Activated CD4-positive, alpha-beta memory T cell treated with anti-CD3 and anti-CD28 coated beads for 36 hours (primary cell): ENCODE data around the gene PXMP2. TPM values are rescaled to one million over a fixed set of nuclear protein-coding genes. Genes with fewer than 3 reads are reported as not detected.

Experiments used
- CTCF ChIA-PET: fragments of 350-600 bp; sonication (Branson Sonifier 250); formaldehyde crosslinking; loops from one replicate; lab custom pipeline; 2021; ENCODE audit warnings: antibody characterized with exemption, inconsistent platforms; lab: Charles Lee
- POLR2A ChIA-PET: fragments of 350-600 bp; sonication (Branson Sonifier 250); formaldehyde crosslinking; loops from one replicate; lab custom pipeline; 2021; ENCODE audit warnings: antibody characterized with exemption; lab: Charles Lee
- DNase-seq: peaks from one replicate; pipeline ENCODE4 v3.0.0-alpha.2; 2020
- H3K27ac Mint-ChIP-seq: one replicate; pipeline ENCODE4 v1.8.0; 2021; ENCODE audit warnings: mixed read lengths
- H3K27me3 Mint-ChIP-seq: one replicate; pipeline ENCODE4 v1.8.0; 2021; ENCODE audit warnings: mixed read lengths
- H3K36me3 Mint-ChIP-seq: one replicate; pipeline ENCODE4 v1.8.0; 2021; ENCODE audit warnings: mixed read lengths
- H3K4me1 Mint-ChIP-seq: one replicate; pipeline ENCODE4 v1.8.0; 2021; ENCODE audit warnings: low read depth, mixed read lengths
- H3K4me3 Mint-ChIP-seq: one replicate; pipeline ENCODE4 v1.8.0; 2021; ENCODE audit warnings: mild to moderate bottlenecking, mixed read lengths
- H3K9me3 Mint-ChIP-seq: one replicate; pipeline ENCODE4 v1.8.0; 2021; ENCODE audit warnings: mixed read lengths
- intact Hi-C: fragments of 100-400 bp; cut with micrococcal nuclease; formaldehyde crosslinking; loops from one replicate; pipeline ENCODE4 v1.15.1; 2023
- total RNA-seq, 2 experiments: library from RNA; stranded (reverse); gene quantifications; one replicate each; pipeline ENCODE4 v1.2.3, GENCODE V29; 2021

PXMP2 gene
- total RNA-seq, 2 experiments from 2014 or later: 17.8 to 20.9 TPM

GRCh38 chr12:132649226-132649945 is 38.0 kb upstream of the PXMP2 start:
- CTCF ChIA-PET: interaction anchor here (1.4 to 1.8 kb wide), 2 partner anchors 11 to 125 kb away, joined by 4 read pairs; no protein-coding TSS in a partner anchor
- no peaks in the 10 kb centered on the region for H3K9me3 Mint-ChIP-seq
- H3K36me3 Mint-ChIP-seq: peaks cover 42% of the 10 kb centered on the region
- no peaks in the 10 kb centered on the region for H3K4me1 Mint-ChIP-seq
- H3K27me3 Mint-ChIP-seq: no peaks in the 10 kb centered on the region
- no peak overlapping the region for H3K27ac Mint-ChIP-seq
- DNase-seq: no peak
- no peak overlapping the region for H3K4me3 Mint-ChIP-seq
- intact Hi-C loops: no loop called here
- POLR2A ChIA-PET: no interaction called here

DNA sequence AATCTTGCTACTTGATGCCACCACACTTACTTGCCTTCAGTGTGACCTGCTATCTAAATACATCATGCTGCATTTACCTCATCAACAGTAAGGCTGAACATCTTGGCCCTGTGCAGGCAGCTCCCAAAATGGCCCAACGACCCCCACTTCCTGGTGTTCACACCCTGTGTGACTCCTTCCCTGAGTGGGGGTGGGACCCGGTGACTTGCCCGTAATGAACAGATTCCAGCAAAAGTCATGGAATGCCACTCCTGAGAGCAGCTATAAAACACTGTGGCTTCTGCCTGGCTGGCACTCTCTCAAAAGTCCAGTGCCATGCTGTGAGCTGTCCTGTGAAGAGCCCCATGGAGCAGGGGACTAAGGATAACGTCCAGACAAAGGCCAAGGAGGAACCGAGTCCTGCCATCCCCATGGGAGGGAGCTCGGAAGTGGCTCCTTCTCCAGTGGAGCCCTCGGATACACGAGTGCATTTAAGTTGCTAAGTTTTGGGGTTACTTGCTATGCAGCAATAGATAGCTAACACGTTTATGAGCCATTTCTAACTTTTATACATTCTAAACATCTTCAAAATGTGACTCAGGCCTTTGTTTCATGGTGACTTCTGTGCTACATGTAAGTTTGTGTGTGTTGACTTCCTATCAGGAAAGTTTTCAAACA is 35.8 kb upstream of the PXMP2 start:
- CTCF ChIA-PET: interaction anchor here (1.9 to 2.0 kb wide), 2 partner anchors 13 to 37 kb away, joined by 6 to 8 read pairs; no protein-coding TSS in a partner anchor
- Mint-ChIP-seq H3K4me1 (no peaks in the 10 kb centered on the region), H3K27ac (no peak overlapping the region), H3K9me3 (no peaks in the 10 kb centered on the region), H3K27me3 (no peaks in the 10 kb centered on the region), H3K36me3 (peaks cover 38% of the 10 kb centered on the region), H3K4me3 (no peak overlapping the region)
- intact Hi-C loops: no loop called here
- no peak for DNase-seq
- POLR2A ChIA-PET: no interaction called here

GRCh38 chr12:132653567-132654290 is 33.7 kb upstream of the PXMP2 start:
- intact Hi-C loops: no loop called here
- H3K9me3 Mint-ChIP-seq: no peaks in the 10 kb centered on the region
- ChIA-PET POLR2A (no interaction called here), CTCF (interaction anchor here (0.6 kb wide), 1 partner anchor 15 kb away, joined by 3 read pairs; no protein-coding TSS in a partner anchor)
- H3K4me1 Mint-ChIP-seq: no peaks in the 10 kb centered on the region
- no peak overlapping the region for H3K4me3 Mint-ChIP-seq
- H3K27ac Mint-ChIP-seq: no peak overlapping the region
- no peaks in the 10 kb centered on the region for H3K27me3 Mint-ChIP-seq
- no peak for DNase-seq
- H3K36me3 Mint-ChIP-seq: peaks cover 44% of the 10 kb centered on the region

GRCh38 chr12:132657004-132657727 is 30.2 kb upstream of the PXMP2 start:
- DNase-seq: no peak
- H3K27ac Mint-ChIP-seq: no peak overlapping the region
- CTCF ChIA-PET: interaction anchor here (0.9 to 1.2 kb wide), 3 partner anchors 18 to 96 kb away, joined by 3 read pairs; no protein-coding TSS in a partner anchor
- no peak overlapping the region for H3K4me3 Mint-ChIP-seq
- no peaks in the 10 kb centered on the region for H3K27me3 Mint-ChIP-seq
- peaks cover 62% of the 10 kb centered on the region for H3K36me3 Mint-ChIP-seq
- intact Hi-C loops: no loop called here
- no peaks in the 10 kb centered on the region for H3K4me1 Mint-ChIP-seq
- POLR2A ChIA-PET: no interaction called here
- H3K9me3 Mint-ChIP-seq: no peaks in the 10 kb centered on the region

DNA sequence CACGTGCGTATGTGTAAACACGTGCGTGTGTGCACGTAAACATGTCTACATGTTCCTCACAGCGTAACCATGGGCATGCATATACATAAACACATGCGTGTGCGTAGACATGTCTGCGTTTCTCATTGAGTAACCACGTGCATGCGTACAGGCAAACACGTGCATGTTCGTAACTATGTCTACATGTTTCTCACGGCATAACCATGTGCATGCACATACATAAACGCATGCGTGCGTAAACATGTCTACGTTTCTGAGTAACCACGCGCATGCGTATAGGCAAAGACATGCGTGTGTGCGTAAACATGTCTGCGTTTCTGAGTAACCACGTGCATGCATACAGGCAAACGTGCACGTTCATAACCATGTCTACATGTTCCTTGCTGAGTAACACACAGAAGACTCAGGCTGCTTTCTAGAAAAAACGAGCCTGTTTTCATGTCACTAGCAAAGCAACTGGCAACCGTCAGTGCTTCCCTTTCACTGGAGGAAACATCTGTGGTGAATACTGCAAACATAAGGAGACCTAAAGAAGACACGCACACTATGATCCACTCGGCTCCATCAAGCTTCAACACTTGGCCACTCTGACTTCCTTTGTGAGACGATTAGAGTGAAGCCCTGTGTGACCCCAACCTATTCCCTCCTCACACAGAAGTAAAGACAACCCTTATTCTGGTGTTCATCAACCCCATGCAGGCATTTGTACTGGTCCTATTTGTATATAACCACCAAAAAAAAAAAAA is 29.1 kb upstream of the PXMP2 start:
- H3K27ac Mint-ChIP-seq: no peak overlapping the region

DNA sequence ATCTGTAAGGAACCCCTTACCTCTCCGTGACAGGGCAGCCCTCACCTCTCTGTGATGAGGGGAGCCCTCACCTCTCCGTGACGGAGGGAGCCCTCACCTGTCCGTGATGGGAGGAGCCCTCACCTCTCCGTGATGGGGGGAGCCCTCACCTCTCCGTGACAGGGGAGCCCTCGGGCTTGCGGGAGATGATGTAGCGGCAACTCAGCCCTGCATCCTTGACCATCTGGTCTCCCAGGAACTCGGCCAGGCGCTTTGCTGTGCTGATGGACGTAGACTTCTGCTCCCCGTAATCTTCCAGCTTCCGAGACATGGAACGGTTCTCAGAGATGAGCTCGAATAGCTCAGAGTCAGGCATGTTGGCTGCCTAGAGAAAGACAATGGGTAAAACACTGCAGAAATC is 28.2 kb upstream of the PXMP2 start:
- POLR2A ChIA-PET: no interaction called here
- CTCF ChIA-PET: interaction anchor here (1.3 kb wide), 1 partner anchor 20 kb away, joined by 4 read pairs; no protein-coding TSS in a partner anchor

More for the DNA sequence above, 29.1 kb upstream of the PXMP2 start:
- intact Hi-C loops: no loop called here
- DNase-seq: no peak
- Mint-ChIP-seq H3K36me3 (peaks cover 68% of the 10 kb centered on the region), H3K9me3 (no peaks in the 10 kb centered on the region), H3K27me3 (no peaks in the 10 kb centered on the region), H3K4me3 (no peak overlapping the region), H3K4me1 (no peaks in the 10 kb centered on the region)
- ChIA-PET CTCF (interaction anchor here (1.1 kb wide), 1 partner anchor 44 kb away, joined by 3 read pairs; no protein-coding TSS in a partner anchor), POLR2A (no interaction called here)

GRCh38 chr12:132660052-132660451 is 27.3 kb upstream of the PXMP2 start:
- no peak overlapping the region for H3K4me3 Mint-ChIP-seq
- POLR2A ChIA-PET: no interaction called here
- no peak for DNase-seq
- CTCF ChIA-PET: interaction anchor here (0.6 to 1.3 kb wide), 2 partner anchors 21 to 378 kb away, joined by 4 read pairs; no protein-coding TSS in a partner anchor
- H3K27ac Mint-ChIP-seq: no peak overlapping the region
- H3K36me3 Mint-ChIP-seq: peaks cover 69% of the 10 kb centered on the region
- intact Hi-C loops: no loop called here
- H3K9me3 Mint-ChIP-seq: no peaks in the 10 kb centered on the region
- no peaks in the 10 kb centered on the region for H3K27me3 Mint-ChIP-seq
- H3K4me1 Mint-ChIP-seq: no peaks in the 10 kb centered on the region

More for the DNA sequence above, 28.2 kb upstream of the PXMP2 start:
- no peaks in the 10 kb centered on the region for H3K4me1 Mint-ChIP-seq
- no peaks in the 10 kb centered on the region for H3K9me3 Mint-ChIP-seq
- peaks cover 65% of the 10 kb centered on the region for H3K36me3 Mint-ChIP-seq
- no peak overlapping the region for H3K4me3 Mint-ChIP-seq
- no peaks in the 10 kb centered on the region for H3K27me3 Mint-ChIP-seq
- intact Hi-C loops: no loop called here
- no peak for DNase-seq
- H3K27ac Mint-ChIP-seq: no peak overlapping the region

DNA sequence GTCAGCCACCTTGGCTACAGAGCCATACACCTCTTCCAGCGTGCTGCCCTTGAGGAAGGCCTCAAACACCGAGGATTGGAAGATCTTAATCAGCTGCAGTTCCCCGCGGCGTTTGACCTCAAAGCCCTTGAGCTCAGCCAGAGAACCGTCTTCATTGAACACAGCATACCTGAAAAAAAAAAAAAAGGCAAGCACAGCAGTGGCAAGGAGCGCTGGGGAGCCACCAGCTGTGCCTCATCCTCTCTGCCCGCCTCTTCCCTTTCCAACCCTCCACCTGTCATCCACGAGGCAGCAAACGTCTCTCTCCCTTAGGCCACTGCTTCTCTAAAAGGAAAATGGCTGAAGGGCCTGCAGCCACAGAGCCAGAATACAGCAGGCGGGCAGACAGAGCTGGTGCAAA is 26.4 kb upstream of the PXMP2 start:
- Mint-ChIP-seq H3K4me3 (no peak overlapping the region), H3K27me3 (no peaks in the 10 kb centered on the region), H3K36me3 (peaks cover 79% of the 10 kb centered on the region), H3K4me1 (no peaks in the 10 kb centered on the region), H3K9me3 (no peaks in the 10 kb centered on the region), H3K27ac (no peak overlapping the region)
- CTCF ChIA-PET: interaction anchor here (0.6 kb wide), 1 partner anchor 59 kb away, joined by 3 read pairs; no protein-coding TSS in a partner anchor
- POLR2A ChIA-PET: no interaction called here
- DNase-seq: no peak
- intact Hi-C loops: no loop called here

DNA sequence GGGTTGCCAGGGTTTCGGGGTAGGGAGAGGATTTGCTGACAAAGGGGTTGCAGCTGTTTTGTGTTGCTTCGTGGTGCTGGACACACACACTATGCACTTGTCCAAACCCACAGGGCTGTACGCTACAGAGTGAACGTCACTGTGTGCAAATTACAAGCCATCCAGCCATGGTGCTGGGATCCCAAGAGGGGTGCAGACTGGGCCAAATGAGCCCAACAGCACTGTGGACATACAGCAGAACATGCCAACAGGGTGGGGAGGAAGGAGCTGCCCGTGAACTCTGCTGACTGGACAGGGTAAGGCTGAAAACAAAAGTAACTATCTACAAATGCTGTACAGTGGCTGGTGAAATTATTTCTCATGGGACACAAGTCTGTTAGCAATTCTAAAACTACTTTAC is 25.4 kb upstream of the PXMP2 start:
- intact Hi-C loops: no loop called here
- H3K27ac Mint-ChIP-seq: no peak overlapping the region
- POLR2A ChIA-PET: no interaction called here
- no peaks in the 10 kb centered on the region for H3K27me3 Mint-ChIP-seq
- CTCF ChIA-PET: no interaction called here
- no peaks in the 10 kb centered on the region for H3K4me1 Mint-ChIP-seq
- no peak for DNase-seq
- peaks cover 84% of the 10 kb centered on the region for H3K36me3 Mint-ChIP-seq
- H3K9me3 Mint-ChIP-seq: no peaks in the 10 kb centered on the region
- no peak overlapping the region for H3K4me3 Mint-ChIP-seq

DNA sequence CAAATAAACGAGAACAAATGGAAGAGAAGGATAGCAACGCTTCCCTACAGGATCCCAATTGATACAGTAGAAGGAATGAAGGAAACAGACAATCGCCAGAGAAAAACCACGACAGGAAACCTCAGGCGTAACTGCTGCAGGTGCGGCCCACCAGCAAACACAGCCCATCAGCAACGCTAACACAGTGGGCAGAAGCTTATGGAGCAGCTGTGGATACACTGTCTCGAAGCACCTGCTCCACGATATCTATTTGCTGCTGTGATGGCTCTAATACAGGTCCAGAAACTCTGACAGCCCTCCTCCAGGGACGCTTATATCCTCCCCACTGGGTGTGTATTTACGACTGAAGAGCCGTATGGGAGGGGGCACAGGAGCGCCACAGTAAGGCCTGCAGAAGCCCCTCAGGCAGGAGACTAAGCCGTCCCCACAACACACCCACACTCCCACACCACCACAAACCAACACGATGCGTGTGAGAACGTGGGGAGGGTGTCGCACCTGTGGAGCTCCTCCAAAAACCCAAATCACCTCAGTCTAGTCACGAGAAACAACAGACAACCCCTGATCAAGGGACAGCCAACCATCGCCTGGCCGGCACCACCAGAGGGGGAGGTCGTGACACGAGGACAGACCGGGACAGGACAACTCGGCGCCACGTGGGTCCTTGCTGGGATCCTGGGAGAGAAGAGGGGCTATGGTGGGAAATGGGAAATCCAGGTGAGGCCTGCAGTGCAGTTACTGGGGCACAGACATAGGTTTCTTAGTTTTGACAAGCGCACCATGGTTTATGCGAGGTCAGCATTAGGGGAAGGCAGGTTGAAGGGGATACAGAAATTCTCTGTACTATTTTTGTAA is 24.3 kb upstream of the PXMP2 start:
- CTCF ChIA-PET: no interaction called here
- Mint-ChIP-seq H3K27ac (no peak overlapping the region), H3K4me3 (no peak overlapping the region), H3K9me3 (no peaks in the 10 kb centered on the region), H3K4me1 (no peaks in the 10 kb centered on the region), H3K36me3 (peaks cover 81% of the 10 kb centered on the region), H3K27me3 (no peaks in the 10 kb centered on the region)
- POLR2A ChIA-PET: no interaction called here
- intact Hi-C loops: no loop called here
- DNase-seq: no peak
